Measurements from ENCODE around the gene HMCN1. TPM values are rescaled to one million over a fixed set of nuclear protein-coding genes. Genes with fewer than 3 reads are reported as not detected.

The HMCN1 gene
- total RNA-seq, 4 donors from 2014 or later = 3.3 to 8.9 (median 6.6) TPM

- intact Hi-C loops (cut with DNase I) = no loop called here
- H3K36me3 ChIP-seq = no peaks in the 10 kb centered on the region
- TF ChIP-seq CTCF (IDR thresholded peaks at IDR 0.05) = no peak
- TF ChIP-seq POLR2A (IDR thresholded peaks at IDR 0.05) = no peak
- no peaks in the 10 kb centered on the region for H3K4me1 ChIP-seq
- no peaks in the 10 kb centered on the region for H3K27me3 ChIP-seq
- WGBS, 2 donors = 84 to 85% methylated on average over 1 of the region's 1 CpG
- no peak overlapping the region for H3K4me3 ChIP-seq (replicated peaks in 1 of 3)
- H3K9me3 ChIP-seq = no peaks in the 10 kb centered on the region
- H3K27ac ChIP-seq = peak overlapping the region in 1 of 3 donors; percentile 30
- DNase-seq = no peak
Measured at GRCh38 chr1:186102107-186102506, 367.9 kb downstream of the HMCN1 start.

GRCh38 chr1:186102547-186103148, 368.5 kb downstream of the HMCN1 start:
- no peak for DNase-seq
- H3K27me3 ChIP-seq = no peaks in the 10 kb centered on the region
- WGBS, 2 donors = 46 to 57% methylated on average over 3 of the region's 3 CpGs
- H3K9me3 ChIP-seq = no peaks in the 10 kb centered on the region
- intact Hi-C loops (cut with DNase I) = no loop called here
- peak overlapping the region in 1 of 3 donors; percentile 30 for H3K27ac ChIP-seq
- H3K4me3 ChIP-seq (replicated peaks in 1 of 3) = no peak overlapping the region
- no peaks in the 10 kb centered on the region for H3K4me1 ChIP-seq
- H3K36me3 ChIP-seq = no peaks in the 10 kb centered on the region
- TF ChIP-seq POLR2A (IDR thresholded peaks at IDR 0.05) = no peak
- TF ChIP-seq CTCF (IDR thresholded peaks at IDR 0.05) = no peak

GRCh38 chr1:186104459-186104858, 370.3 kb downstream of the HMCN1 start:
- 95 to 100% methylated on average over 1 of the region's 1 CpG for WGBS, 2 donors
- no peak overlapping the region for H3K4me3 ChIP-seq (replicated peaks in 1 of 3)
- no peak for TF ChIP-seq CTCF (IDR thresholded peaks at IDR 0.05)
- TF ChIP-seq POLR2A (IDR thresholded peaks at IDR 0.05) = no peak
- no peaks in the 10 kb centered on the region for H3K27me3 ChIP-seq
- DNase-seq = no peak
- H3K4me1 ChIP-seq = no peaks in the 10 kb centered on the region
- no peak overlapping the region for H3K27ac ChIP-seq
- intact Hi-C loops (cut with DNase I) = no loop called here
- no peaks in the 10 kb centered on the region for H3K36me3 ChIP-seq
- no peaks in the 10 kb centered on the region for H3K9me3 ChIP-seq

GRCh38 chr1:186112280-186112679, 378.1 kb downstream of the HMCN1 start:
- H3K4me1 ChIP-seq = no peaks in the 10 kb centered on the region
- no peaks in the 10 kb centered on the region for H3K27me3 ChIP-seq
- H3K36me3 ChIP-seq = no peaks in the 10 kb centered on the region
- 77 to 93% methylated on average over 2 of the region's 2 CpGs for WGBS, 2 donors
- H3K4me3 ChIP-seq (replicated peaks in 1 of 3) = no peak overlapping the region
- no peaks in the 10 kb centered on the region for H3K9me3 ChIP-seq
- no peak for DNase-seq
- intact Hi-C loops (cut with DNase I) = no loop called here
- TF ChIP-seq CTCF (IDR thresholded peaks at IDR 0.05) = no peak
- no peak for TF ChIP-seq POLR2A (IDR thresholded peaks at IDR 0.05)
- no peak overlapping the region for H3K27ac ChIP-seq

GRCh38 chr1:186113461-186113860, 379.3 kb downstream of the HMCN1 start:
- Histone ChIP-seq H3K4me1 (no peaks in the 10 kb centered on the region), H3K36me3 (no peaks in the 10 kb centered on the region), H3K27me3 (no peaks in the 10 kb centered on the region), H3K27ac (no peak overlapping the region), H3K9me3 (no peaks in the 10 kb centered on the region), H3K4me3 (replicated peaks in 1 of 3) (no peak overlapping the region)
- TF ChIP-seq CTCF (IDR thresholded peaks at IDR 0.05) = no peak
- TF ChIP-seq POLR2A (IDR thresholded peaks at IDR 0.05) = no peak
- intact Hi-C loops (cut with DNase I) = no loop called here
- no peak for DNase-seq

Data from thyroid gland (tissue), 4 donors.